HEK293 (cell line): ENCODE results near the gene TPSG1.

Source experiments
- YY1 ChIP-seq: fragments of 450-650 bp; formaldehyde crosslinking; IDR thresholded peaks from 2 replicates; pipeline ENCODE4 v1.5.1; 2018; ENCODE audit warnings: missing biosample characterization, missing genetic modification characterization
- ZFP41 ChIP-seq: fragments of 450-650 bp; formaldehyde crosslinking; IDR thresholded peaks from 2 replicates; pipeline ENCODE4 v1.5.1; 2016; ENCODE audit warnings: missing biosample characterization, missing genetic modification characterization, borderline replicate concordance
- ZNF155 ChIP-seq: fragments of 450-650 bp; formaldehyde crosslinking; IDR thresholded peaks from 2 replicates; pipeline ENCODE4 v1.5.1; 2016; ENCODE audit warnings: missing biosample characterization, missing genetic modification characterization
- ZNF274 ChIP-seq, 2 experiments: fragments of 200-500 bp in 1 of 2; fragments of 450-650 bp in 1 of 2; sonication (Bioruptor generic) in 1 of 2; formaldehyde crosslinking in 1 of 2; IDR thresholded peaks; 2 replicates each; pipeline versions ENCODE4 v1.5.1 to v1.6.1; 2014 to 2016; ENCODE audit warnings: borderline replicate concordance in 1 of 2, inconsistent platforms in 1 of 2, low read length in 1 of 2, missing biosample characterization in 1 of 2, missing genetic modification characterization in 1 of 2
- ZNF433 ChIP-seq: fragments of 450-650 bp; formaldehyde crosslinking; IDR thresholded peaks from 2 replicates; pipeline ENCODE4 v1.5.1; 2016; ENCODE audit warnings: missing biosample characterization, missing genetic modification characterization, low read depth
- ZNF514 ChIP-seq: fragments of 450-650 bp; formaldehyde crosslinking; IDR thresholded peaks from 2 replicates; pipeline ENCODE4 v1.5.1; 2016; ENCODE audit warnings: missing biosample characterization, missing genetic modification characterization
- ZNF585B ChIP-seq: fragments of 450-650 bp; formaldehyde crosslinking; IDR thresholded peaks from 2 replicates; pipeline ENCODE4 v1.5.1; 2016; ENCODE audit warnings: missing biosample characterization, missing genetic modification characterization
- ZNF610 ChIP-seq: fragments of 450-650 bp; formaldehyde crosslinking; IDR thresholded peaks from 2 replicates; pipeline ENCODE4 v1.5.1; 2016; ENCODE audit warnings: missing biosample characterization, missing genetic modification characterization, borderline replicate concordance
- TF ChIP-seq, protein P1 (sequence below): fragments of 450-650 bp; formaldehyde crosslinking; IDR thresholded peaks from 2 replicates; pipeline ENCODE4 v1.5.1; 2016; ENCODE audit warnings: missing biosample characterization, missing genetic modification characterization
- TF ChIP-seq, protein P2 (sequence below): fragments of 450-650 bp; formaldehyde crosslinking; IDR thresholded peaks from 2 replicates; pipeline ENCODE4 v1.5.1; 2016; ENCODE audit warnings: missing biosample characterization, missing genetic modification characterization
- TF ChIP-seq, protein P3 (sequence below): fragments of 450-650 bp; formaldehyde crosslinking; IDR thresholded peaks from 2 replicates; pipeline ENCODE4 v1.5.1; 2016; ENCODE audit warnings: missing biosample characterization, missing genetic modification characterization
- TF ChIP-seq, protein P4 (sequence below): fragments of 450-650 bp; formaldehyde crosslinking; IDR thresholded peaks from 2 replicates; pipeline ENCODE4 v1.5.1; 2016; ENCODE audit warnings: missing biosample characterization, missing genetic modification characterization, low read depth
- TF ChIP-seq, protein P5 (sequence below): fragments of 450-650 bp; formaldehyde crosslinking; IDR thresholded peaks from 2 replicates; pipeline ENCODE4 v1.5.1; 2017; ENCODE audit warnings: missing biosample characterization, missing genetic modification characterization

DNA sequence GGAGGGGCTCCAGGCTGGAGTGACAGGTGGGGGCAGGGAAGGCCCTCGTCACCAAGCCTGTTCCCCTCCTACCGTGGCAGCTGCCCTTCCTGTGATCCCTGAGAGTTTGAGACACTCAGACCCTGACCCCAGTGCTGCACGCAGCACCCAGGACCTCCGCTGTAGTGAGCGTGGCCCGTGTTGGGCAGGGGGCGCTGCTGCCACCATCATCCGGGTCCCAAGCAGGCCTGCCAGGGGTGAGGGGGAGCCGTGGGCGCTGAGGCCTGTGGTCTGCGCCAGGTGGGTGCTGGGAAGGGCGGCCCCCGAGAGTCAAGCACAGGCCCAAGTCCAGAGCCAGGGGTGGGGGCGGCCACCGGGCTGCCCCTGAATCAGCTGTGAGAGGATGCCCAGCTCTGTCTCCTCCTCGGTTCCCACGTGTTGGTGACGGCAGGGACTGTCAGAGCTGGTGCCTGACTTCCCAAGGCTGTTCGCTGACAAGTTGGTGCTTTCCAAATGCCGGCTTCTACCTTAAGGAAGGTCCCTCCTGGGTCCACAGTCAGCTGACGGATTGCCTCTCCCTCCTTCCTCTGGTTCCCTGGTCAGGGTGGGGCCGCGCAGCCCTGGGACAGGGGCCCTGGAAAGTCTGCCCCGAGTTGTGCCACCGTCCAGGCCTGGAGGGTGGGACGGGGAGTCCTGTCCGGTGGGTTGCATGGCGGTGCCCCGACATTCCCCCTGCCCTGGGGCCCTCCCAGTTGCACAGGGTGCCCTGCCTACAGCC, 31.1 kb downstream of the TPSG1 start:
- TF ChIP-seq, protein P1, sequence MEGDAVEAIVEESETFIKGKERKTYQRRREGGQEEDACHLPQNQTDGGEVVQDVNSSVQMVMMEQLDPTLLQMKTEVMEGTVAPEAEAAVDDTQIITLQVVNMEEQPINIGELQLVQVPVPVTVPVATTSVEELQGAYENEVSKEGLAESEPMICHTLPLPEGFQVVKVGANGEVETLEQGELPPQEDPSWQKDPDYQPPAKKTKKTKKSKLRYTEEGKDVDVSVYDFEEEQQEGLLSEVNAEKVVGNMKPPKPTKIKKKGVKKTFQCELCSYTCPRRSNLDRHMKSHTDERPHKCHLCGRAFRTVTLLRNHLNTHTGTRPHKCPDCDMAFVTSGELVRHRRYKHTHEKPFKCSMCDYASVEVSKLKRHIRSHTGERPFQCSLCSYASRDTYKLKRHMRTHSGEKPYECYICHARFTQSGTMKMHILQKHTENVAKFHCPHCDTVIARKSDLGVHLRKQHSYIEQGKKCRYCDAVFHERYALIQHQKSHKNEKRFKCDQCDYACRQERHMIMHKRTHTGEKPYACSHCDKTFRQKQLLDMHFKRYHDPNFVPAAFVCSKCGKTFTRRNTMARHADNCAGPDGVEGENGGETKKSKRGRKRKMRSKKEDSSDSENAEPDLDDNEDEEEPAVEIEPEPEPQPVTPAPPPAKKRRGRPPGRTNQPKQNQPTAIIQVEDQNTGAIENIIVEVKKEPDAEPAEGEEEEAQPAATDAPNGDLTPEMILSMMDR (tag by site-specific recombination): no peak
- TF ChIP-seq ZNF274 (IDR thresholded peaks at IDR 0.05; ENCODE audit: low read length) (no peak), ZNF274 (tag by site-specific recombination; IDR thresholded peaks at IDR 0.05; ENCODE audit: borderline replicate concordance) (no peak), ZNF155 (tag by site-specific recombination) (no peak), ZNF433 (tag by site-specific recombination) (no peak), ZNF514 (tag by site-specific recombination) (no peak), ZNF585B (tag by site-specific recombination) (no peak), ZFP41 (tag by site-specific recombination) (no peak), ZNF610 (no peak), YY1 (tag by site-specific recombination) (no peak)
- TF ChIP-seq, protein P2, sequence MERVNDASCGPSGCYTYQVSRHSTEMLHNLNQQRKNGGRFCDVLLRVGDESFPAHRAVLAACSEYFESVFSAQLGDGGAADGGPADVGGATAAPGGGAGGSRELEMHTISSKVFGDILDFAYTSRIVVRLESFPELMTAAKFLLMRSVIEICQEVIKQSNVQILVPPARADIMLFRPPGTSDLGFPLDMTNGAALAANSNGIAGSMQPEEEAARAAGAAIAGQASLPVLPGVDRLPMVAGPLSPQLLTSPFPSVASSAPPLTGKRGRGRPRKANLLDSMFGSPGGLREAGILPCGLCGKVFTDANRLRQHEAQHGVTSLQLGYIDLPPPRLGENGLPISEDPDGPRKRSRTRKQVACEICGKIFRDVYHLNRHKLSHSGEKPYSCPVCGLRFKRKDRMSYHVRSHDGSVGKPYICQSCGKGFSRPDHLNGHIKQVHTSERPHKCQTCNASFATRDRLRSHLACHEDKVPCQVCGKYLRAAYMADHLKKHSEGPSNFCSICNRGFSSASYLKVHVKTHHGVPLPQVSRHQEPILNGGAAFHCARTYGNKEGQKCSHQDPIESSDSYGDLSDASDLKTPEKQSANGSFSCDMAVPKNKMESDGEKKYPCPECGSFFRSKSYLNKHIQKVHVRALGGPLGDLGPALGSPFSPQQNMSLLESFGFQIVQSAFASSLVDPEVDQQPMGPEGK (tag by site-specific recombination): no peak
- TF ChIP-seq, protein P3, sequence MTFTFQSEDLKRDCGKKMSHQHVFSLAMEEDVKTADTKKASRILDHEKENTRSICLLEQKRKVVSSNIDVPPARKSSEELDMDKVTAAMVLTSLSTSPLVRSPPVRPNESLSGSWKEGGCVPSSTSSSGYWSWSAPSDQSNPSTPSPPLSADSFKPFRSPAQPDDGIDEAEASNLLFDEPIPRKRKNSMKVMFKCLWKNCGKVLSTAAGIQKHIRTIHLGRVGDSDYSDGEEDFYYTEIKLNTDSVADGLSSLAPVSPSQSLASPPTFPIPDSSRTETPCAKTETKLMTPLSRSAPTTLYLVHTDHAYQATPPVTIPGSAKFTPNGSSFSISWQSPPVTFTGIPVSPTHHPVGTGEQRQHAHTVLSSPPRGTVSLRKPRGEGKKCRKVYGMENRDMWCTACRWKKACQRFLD: no peak
- TF ChIP-seq, protein P4, sequence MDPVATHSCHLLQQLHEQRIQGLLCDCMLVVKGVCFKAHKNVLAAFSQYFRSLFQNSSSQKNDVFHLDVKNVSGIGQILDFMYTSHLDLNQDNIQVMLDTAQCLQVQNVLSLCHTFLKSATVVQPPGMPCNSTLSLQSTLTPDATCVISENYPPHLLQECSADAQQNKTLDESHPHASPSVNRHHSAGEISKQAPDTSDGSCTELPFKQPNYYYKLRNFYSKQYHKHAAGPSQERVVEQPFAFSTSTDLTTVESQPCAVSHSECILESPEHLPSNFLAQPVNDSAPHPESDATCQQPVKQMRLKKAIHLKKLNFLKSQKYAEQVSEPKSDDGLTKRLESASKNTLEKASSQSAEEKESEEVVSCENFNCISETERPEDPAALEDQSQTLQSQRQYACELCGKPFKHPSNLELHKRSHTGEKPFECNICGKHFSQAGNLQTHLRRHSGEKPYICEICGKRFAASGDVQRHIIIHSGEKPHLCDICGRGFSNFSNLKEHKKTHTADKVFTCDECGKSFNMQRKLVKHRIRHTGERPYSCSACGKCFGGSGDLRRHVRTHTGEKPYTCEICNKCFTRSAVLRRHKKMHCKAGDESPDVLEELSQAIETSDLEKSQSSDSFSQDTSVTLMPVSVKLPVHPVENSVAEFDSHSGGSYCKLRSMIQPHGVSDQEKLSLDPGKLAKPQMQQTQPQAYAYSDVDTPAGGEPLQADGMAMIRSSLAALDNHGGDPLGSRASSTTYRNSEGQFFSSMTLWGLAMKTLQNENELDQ (tag by site-specific recombination): no peak
- TF ChIP-seq, protein P5, sequence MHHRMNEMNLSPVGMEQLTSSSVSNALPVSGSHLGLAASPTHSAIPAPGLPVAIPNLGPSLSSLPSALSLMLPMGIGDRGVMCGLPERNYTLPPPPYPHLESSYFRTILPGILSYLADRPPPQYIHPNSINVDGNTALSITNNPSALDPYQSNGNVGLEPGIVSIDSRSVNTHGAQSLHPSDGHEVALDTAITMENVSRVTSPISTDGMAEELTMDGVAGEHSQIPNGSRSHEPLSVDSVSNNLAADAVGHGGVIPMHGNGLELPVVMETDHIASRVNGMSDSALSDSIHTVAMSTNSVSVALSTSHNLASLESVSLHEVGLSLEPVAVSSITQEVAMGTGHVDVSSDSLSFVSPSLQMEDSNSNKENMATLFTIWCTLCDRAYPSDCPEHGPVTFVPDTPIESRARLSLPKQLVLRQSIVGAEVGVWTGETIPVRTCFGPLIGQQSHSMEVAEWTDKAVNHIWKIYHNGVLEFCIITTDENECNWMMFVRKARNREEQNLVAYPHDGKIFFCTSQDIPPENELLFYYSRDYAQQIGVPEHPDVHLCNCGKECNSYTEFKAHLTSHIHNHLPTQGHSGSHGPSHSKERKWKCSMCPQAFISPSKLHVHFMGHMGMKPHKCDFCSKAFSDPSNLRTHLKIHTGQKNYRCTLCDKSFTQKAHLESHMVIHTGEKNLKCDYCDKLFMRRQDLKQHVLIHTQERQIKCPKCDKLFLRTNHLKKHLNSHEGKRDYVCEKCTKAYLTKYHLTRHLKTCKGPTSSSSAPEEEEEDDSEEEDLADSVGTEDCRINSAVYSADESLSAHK: no peak
